IMR-90 (cell line): ENCODE measurements around the gene RGS3. TPM values are rescaled to one million over a fixed set of nuclear protein-coding genes. Genes with fewer than 3 reads are reported as not detected.
A peak's percentile ranks its signal among the peaks of the same experiment; 100 is the strongest.

Experiments
- ATAC-seq: fragments of 200-7000 bp; cut with Tn5 transposase; 2 replicates; pipeline ENCODE4 v1.9.1; 2020; ENCODE audit warnings: low read depth, mild to moderate bottlenecking, moderate library complexity
- BruUV-seq: library from RNA; stranded (reverse); fragments of 400-500 nt; replicated peaks from 2 replicates; lab custom pipeline; 2021; lab: Mats Ljungman, UMichigan
- CTCF ChIA-PET: fragments of 300-600 bp; formaldehyde crosslinking; extraction: SDS; loops from one replicate; lab custom pipeline; 2021; ENCODE audit warnings: antibody characterized with exemption; lab: Yijun Ruan, JAX
- POLR2A ChIA-PET: fragments of 300-600 bp; sonication (Branson Sonifier 250); formaldehyde crosslinking; loops from one replicate; lab custom pipeline; 2022; ENCODE audit warnings: antibody characterized with exemption; ENCODE audit not compliant: unreplicated experiment; lab: Charles Lee
- DNase-seq: peaks from one replicate; pipeline ENCODE4 v3.0.0; 2013
- H2AFZ ChIP-seq: replicated peaks from 2 replicates; pipeline ENCODE3; 2013; ENCODE audit warnings: low read length, mild to moderate bottlenecking; ENCODE audit not compliant: poor library complexity
- H2AK5ac ChIP-seq: 2 replicates; pipeline ENCODE4 v1.6.1; 2013; ENCODE audit warnings: low read depth, low read length, inconsistent platforms
- H2AK9ac ChIP-seq: replicated peaks from 2 replicates; pipeline ENCODE3; 2013; ENCODE audit warnings: mild to moderate bottlenecking, low read depth, low read length, moderate library complexity; ENCODE audit not compliant: poor library complexity
- H2BK120ac ChIP-seq: 2 replicates; pipeline ENCODE4 v1.6.1; 2013; ENCODE audit warnings: low read depth, low read length, inconsistent platforms
- H2BK15ac ChIP-seq: 3 replicates; pipeline ENCODE4 v1.6.1; 2013; ENCODE audit warnings: low read depth, low read length, inconsistent platforms
- H2BK20ac ChIP-seq: 2 replicates; pipeline ENCODE4 v1.6.1; 2013; ENCODE audit warnings: low read depth, mild to moderate bottlenecking, inconsistent platforms, low read length, moderate library complexity
- H2BK5ac ChIP-seq: 2 replicates; pipeline ENCODE4 v1.6.1; 2013; ENCODE audit warnings: mild to moderate bottlenecking, low read depth, low read length, inconsistent platforms; ENCODE audit not compliant: poor library complexity, severe bottlenecking
- H3K14ac ChIP-seq: replicated peaks from 2 replicates; pipeline ENCODE4 v1.6.1; 2013; ENCODE audit warnings: low read depth, low read length, inconsistent platforms
- H3K18ac ChIP-seq: 2 replicates; pipeline ENCODE4 v1.6.1; 2013; ENCODE audit warnings: low read depth, low read length, control low read depth
- H3K23ac ChIP-seq: 2 replicates; pipeline ENCODE4 v1.6.1; 2013; ENCODE audit warnings: low read depth, low read length, inconsistent platforms
- H3K27ac ChIP-seq: 2 replicates; pipeline ENCODE4 v1.5.1; 2013; ENCODE audit warnings: mild to moderate bottlenecking, control low read depth, low read length; ENCODE audit not compliant: insufficient read depth
- H3K27me3 ChIP-seq: 2 replicates; pipeline ENCODE4 v1.6.1; 2013; ENCODE audit warnings: low read length; ENCODE audit not compliant: control insufficient read depth, insufficient read depth
- H3K36me3 ChIP-seq: 2 replicates; pipeline ENCODE4 v1.6.1; 2013; ENCODE audit warnings: low read length, mixed read lengths; ENCODE audit not compliant: control insufficient read depth, insufficient read depth
- H3K4ac ChIP-seq: 2 replicates; pipeline ENCODE4 v1.6.1; 2013; ENCODE audit warnings: low read depth, low read length, inconsistent platforms
- H3K4me1 ChIP-seq: 2 replicates; pipeline ENCODE4 v1.6.1; 2013; ENCODE audit warnings: low read length, mixed read lengths; ENCODE audit not compliant: control insufficient read depth, insufficient read depth
- H3K4me2 ChIP-seq: 2 replicates; pipeline ENCODE4 v1.6.1; 2013; ENCODE audit warnings: low read depth, mild to moderate bottlenecking, control low read depth, low read length, moderate library complexity
- H3K4me3 ChIP-seq: 2 replicates; pipeline ENCODE4 v1.5.1; 2013; ENCODE audit warnings: low read depth, mild to moderate bottlenecking, control low read depth, low read length, moderate library complexity; ENCODE audit not compliant: insufficient read depth
- H3K56ac ChIP-seq: 2 replicates; pipeline ENCODE4 v1.6.1; 2013; ENCODE audit warnings: low read length, inconsistent platforms; ENCODE audit not compliant: insufficient read depth; ENCODE audit errors: extremely low read depth
- H3K79me1 ChIP-seq, 2 experiments: 2 replicates each; pipeline ENCODE4 v1.6.1; 2013; ENCODE audit warnings: low read length in 2 of 2, inconsistent platforms in 1 of 2, low read depth in 1 of 2
- H3K9ac ChIP-seq: 2 replicates; pipeline ENCODE4 v1.6.1; 2013; ENCODE audit warnings: low read depth, low read length, control low read depth
- H3K9me1 ChIP-seq: 2 replicates; pipeline ENCODE4 v1.6.1; 2013; ENCODE audit warnings: low read length, inconsistent platforms; ENCODE audit not compliant: insufficient read depth
- H3K9me3 ChIP-seq: 2 replicates; pipeline ENCODE4 v1.6.1; 2013; ENCODE audit warnings: low read length; ENCODE audit not compliant: control insufficient read depth, insufficient read depth
- H4K20me1 ChIP-seq: 2 replicates; pipeline ENCODE4 v1.6.1; 2013; ENCODE audit warnings: low read length, inconsistent platforms; ENCODE audit not compliant: insufficient read depth
- H4K5ac ChIP-seq: 2 replicates; pipeline ENCODE4 v1.6.1; 2013; ENCODE audit warnings: mild to moderate bottlenecking, low read depth, low read length, control low read depth
- H4K8ac ChIP-seq, 2 experiments: 2 replicates each; pipeline ENCODE4 v1.6.1; 2013; ENCODE audit warnings: low read depth in 2 of 2, low read length in 2 of 2, control low read depth in 1 of 2, inconsistent platforms in 1 of 2
- H4K91ac ChIP-seq: 2 replicates; pipeline ENCODE4 v1.6.1; 2013; ENCODE audit warnings: low read depth, low read length, inconsistent platforms; ENCODE audit not compliant: insufficient read depth
- MAFK ChIP-seq: IDR thresholded peaks from 2 replicates; pipeline ENCODE4 v1.6.1; 2012; ENCODE audit warnings: low read depth, low read length, improper control_type of control experiment
- NFE2L2 ChIP-seq: fragments of 150-350 bp; IDR thresholded peaks from 2 replicates; pipeline ENCODE4 v1.6.1; 2016; ENCODE audit warnings: low read depth, mild to moderate bottlenecking, low read length
- dilution Hi-C: fragments of 300-500 bp; cut with HindIII; formaldehyde crosslinking; loops from one replicate; pipeline ENCODE4 v1.14.3; 2018; ENCODE audit warnings: low sequenced_read_pairs; ENCODE audit not compliant: unreplicated experiment
- in situ Hi-C: fragments of 300-500 bp; cut with MboI; formaldehyde crosslinking; loops from 3 replicates; pipeline ENCODE4 v1.14.3; 2019; ENCODE audit warnings: low sequenced_read_pairs, inconsistent platforms, mixed read lengths
- intact Hi-C: fragments of 100-400 bp; cut with micrococcal nuclease; formaldehyde crosslinking; loops from 2 replicates; pipeline ENCODE4 v1.10.0; 2022
- polyA plus RNA-seq, 3 experiments: library from polyadenylated mRNA; depleted of rRNA; stranded (reverse); fragments of >200 nt; gene quantifications; 2 replicates each; pipeline ENCODE4 v1.2.3, GENCODE V29; 2012; ENCODE audit warnings: low replicate concordance in 1 of 3
- total RNA-seq: library from RNA; depleted of rRNA; stranded (reverse); fragments of >200 nt; gene quantifications from 2 replicates; pipeline ENCODE4 v1.2.3, GENCODE V29; 2012

Gene RGS3
- total and polyA plus RNA-seq, 2 of the 4 experiments (the other 2 are of a cell fraction) = 51.8 to 65.6 TPM

DNA sequence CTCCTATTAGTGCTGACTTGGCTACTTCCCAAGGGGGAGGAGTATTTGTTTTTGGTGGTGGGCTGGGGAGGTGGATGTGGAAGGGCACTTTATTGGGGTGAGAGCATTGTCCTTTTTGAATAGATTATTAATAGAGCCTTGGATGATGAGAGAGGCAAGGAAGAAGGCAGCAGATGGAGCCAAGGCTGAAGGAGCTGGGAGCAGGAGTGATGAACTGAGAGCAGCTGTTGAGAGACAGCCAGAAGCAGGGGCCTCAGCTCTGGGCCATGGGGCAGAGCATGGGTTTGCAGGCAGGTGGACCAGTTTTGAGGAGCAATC, 29.6 kb downstream of the RGS3 start:
- POLR2A ChIA-PET = no interaction called here
- no peaks in the 10 kb centered on the region for H3K9me3 ChIP-seq
- in situ Hi-C loops = no loop called here
- H2AFZ ChIP-seq = no peak overlapping the region
- no TSS peak for BruUV-seq
- dilution Hi-C loops = no loop called here
- H3K27me3 ChIP-seq = no peaks in the 10 kb centered on the region
- H3K4ac ChIP-seq = peak overlapping the region; percentile 9
- H3K23ac ChIP-seq = no peak overlapping the region
- peak overlapping the region; percentile 30; the same call in 1 of the 2 replicates for H3K14ac ChIP-seq
- H4K91ac ChIP-seq = 0 out of 2 replicates have a peak overlapping the region, but pooled peaks have one; percentile 7
- H4K5ac ChIP-seq = no peak overlapping the region
- no peak overlapping the region for H3K56ac ChIP-seq
- 0 out of 3 replicates have a peak overlapping the region, but pooled peaks have one; percentile 13 for H2BK15ac ChIP-seq
- no peak overlapping the region for H3K27ac ChIP-seq
- peak overlapping the region; percentile 15; the same call in 1 of the 2 replicates for H2AK5ac ChIP-seq
- CTCF ChIA-PET = no interaction called here
- no peak overlapping the region; the same call in 1 of the 2 replicates for H3K18ac ChIP-seq
- peak overlapping the region in 1 of 2 experiments; percentile 27; a peak in 1 of 4 replicates for H4K8ac ChIP-seq
- H3K9ac ChIP-seq = no peak overlapping the region
- H3K4me2 ChIP-seq = no peak overlapping the region
- DNase-seq (no peak), ATAC-seq (peak; percentile 49)
- intact Hi-C loops = no loop called here
- peak overlapping the region; percentile 37; the same call in 1 of the 2 replicates for H2BK20ac ChIP-seq
- peak; percentile 67 for TF ChIP-seq MAFK
- TF ChIP-seq NFE2L2 = no peak
- no peaks in the 10 kb centered on the region for H4K20me1 ChIP-seq
- H3K36me3 ChIP-seq = no peaks in the 10 kb centered on the region
- peaks cover 14% of the 10 kb centered on the region for H3K4me1 ChIP-seq
- H2BK120ac ChIP-seq = no peak overlapping the region
- H2BK5ac ChIP-seq = no peak overlapping the region
- H3K9me1 ChIP-seq = peaks cover 6% of the 10 kb centered on the region; the same call in 1 of the 2 replicates
- H2AK9ac ChIP-seq = no peak overlapping the region
- no peak overlapping the region for H3K4me3 ChIP-seq
- H3K79me1 ChIP-seq = no peaks in the 10 kb centered on the region
